IMR-90 (cell line): Measurements from ENCODE around the gene KCNMA1. TPM values are rescaled to one million over a fixed set of nuclear protein-coding genes. Genes with fewer than 3 reads are reported as not detected.
A peak's percentile ranks its signal among the peaks of the same experiment; 100 is the strongest.

ENCODE experiments used
- ATAC-seq: fragments of 200-7000 bp; cut with Tn5 transposase; 2 replicates; pipeline ENCODE4 v1.9.1; 2020; ENCODE audit warnings: low read depth, mild to moderate bottlenecking, moderate library complexity
- BruUV-seq: library from RNA; stranded (reverse); fragments of 400-500 nt; replicated peaks from 2 replicates; lab custom pipeline; 2021; lab: Mats Ljungman, UMichigan
- CTCF ChIA-PET: fragments of 300-600 bp; formaldehyde crosslinking; extraction: SDS; loops from one replicate; lab custom pipeline; 2021; ENCODE audit warnings: antibody characterized with exemption; lab: Yijun Ruan, JAX
- POLR2A ChIA-PET: fragments of 300-600 bp; sonication (Branson Sonifier 250); formaldehyde crosslinking; loops from one replicate; lab custom pipeline; 2022; ENCODE audit warnings: antibody characterized with exemption; ENCODE audit not compliant: unreplicated experiment; lab: Charles Lee
- DNase-seq: peaks from one replicate; pipeline ENCODE4 v3.0.0; 2013
- H2AFZ ChIP-seq: replicated peaks from 2 replicates; pipeline ENCODE3; 2013; ENCODE audit warnings: low read length, mild to moderate bottlenecking; ENCODE audit not compliant: poor library complexity
- H2AK5ac ChIP-seq: 2 replicates; pipeline ENCODE4 v1.6.1; 2013; ENCODE audit warnings: low read depth, low read length, inconsistent platforms
- H2AK9ac ChIP-seq: replicated peaks from 2 replicates; pipeline ENCODE3; 2013; ENCODE audit warnings: mild to moderate bottlenecking, low read depth, low read length, moderate library complexity; ENCODE audit not compliant: poor library complexity
- H2BK120ac ChIP-seq: 2 replicates; pipeline ENCODE4 v1.6.1; 2013; ENCODE audit warnings: low read depth, low read length, inconsistent platforms
- H2BK15ac ChIP-seq: 3 replicates; pipeline ENCODE4 v1.6.1; 2013; ENCODE audit warnings: low read depth, low read length, inconsistent platforms
- H2BK20ac ChIP-seq: 2 replicates; pipeline ENCODE4 v1.6.1; 2013; ENCODE audit warnings: low read depth, mild to moderate bottlenecking, inconsistent platforms, low read length, moderate library complexity
- H2BK5ac ChIP-seq: 2 replicates; pipeline ENCODE4 v1.6.1; 2013; ENCODE audit warnings: mild to moderate bottlenecking, low read depth, low read length, inconsistent platforms; ENCODE audit not compliant: poor library complexity, severe bottlenecking
- H3K14ac ChIP-seq: replicated peaks from 2 replicates; pipeline ENCODE4 v1.6.1; 2013; ENCODE audit warnings: low read depth, low read length, inconsistent platforms
- H3K18ac ChIP-seq: 2 replicates; pipeline ENCODE4 v1.6.1; 2013; ENCODE audit warnings: low read depth, low read length, control low read depth
- H3K23ac ChIP-seq: 2 replicates; pipeline ENCODE4 v1.6.1; 2013; ENCODE audit warnings: low read depth, low read length, inconsistent platforms
- H3K27ac ChIP-seq: 2 replicates; pipeline ENCODE4 v1.5.1; 2013; ENCODE audit warnings: mild to moderate bottlenecking, control low read depth, low read length; ENCODE audit not compliant: insufficient read depth
- H3K27me3 ChIP-seq: 2 replicates; pipeline ENCODE4 v1.6.1; 2013; ENCODE audit warnings: low read length; ENCODE audit not compliant: control insufficient read depth, insufficient read depth
- H3K36me3 ChIP-seq: 2 replicates; pipeline ENCODE4 v1.6.1; 2013; ENCODE audit warnings: low read length, mixed read lengths; ENCODE audit not compliant: control insufficient read depth, insufficient read depth
- H3K4ac ChIP-seq: 2 replicates; pipeline ENCODE4 v1.6.1; 2013; ENCODE audit warnings: low read depth, low read length, inconsistent platforms
- H3K4me1 ChIP-seq: 2 replicates; pipeline ENCODE4 v1.6.1; 2013; ENCODE audit warnings: low read length, mixed read lengths; ENCODE audit not compliant: control insufficient read depth, insufficient read depth
- H3K4me2 ChIP-seq: 2 replicates; pipeline ENCODE4 v1.6.1; 2013; ENCODE audit warnings: low read depth, mild to moderate bottlenecking, control low read depth, low read length, moderate library complexity
- H3K4me3 ChIP-seq: 2 replicates; pipeline ENCODE4 v1.5.1; 2013; ENCODE audit warnings: low read depth, mild to moderate bottlenecking, control low read depth, low read length, moderate library complexity; ENCODE audit not compliant: insufficient read depth
- H3K56ac ChIP-seq: 2 replicates; pipeline ENCODE4 v1.6.1; 2013; ENCODE audit warnings: low read length, inconsistent platforms; ENCODE audit not compliant: insufficient read depth; ENCODE audit errors: extremely low read depth
- H3K79me1 ChIP-seq, 2 experiments: 2 replicates each; pipeline ENCODE4 v1.6.1; 2013; ENCODE audit warnings: low read length in 2 of 2, inconsistent platforms in 1 of 2, low read depth in 1 of 2
- H3K9ac ChIP-seq: 2 replicates; pipeline ENCODE4 v1.6.1; 2013; ENCODE audit warnings: low read depth, low read length, control low read depth
- H3K9me1 ChIP-seq: 2 replicates; pipeline ENCODE4 v1.6.1; 2013; ENCODE audit warnings: low read length, inconsistent platforms; ENCODE audit not compliant: insufficient read depth
- H3K9me3 ChIP-seq: 2 replicates; pipeline ENCODE4 v1.6.1; 2013; ENCODE audit warnings: low read length; ENCODE audit not compliant: control insufficient read depth, insufficient read depth
- H4K20me1 ChIP-seq: 2 replicates; pipeline ENCODE4 v1.6.1; 2013; ENCODE audit warnings: low read length, inconsistent platforms; ENCODE audit not compliant: insufficient read depth
- H4K5ac ChIP-seq: 2 replicates; pipeline ENCODE4 v1.6.1; 2013; ENCODE audit warnings: mild to moderate bottlenecking, low read depth, low read length, control low read depth
- H4K8ac ChIP-seq, 2 experiments: 2 replicates each; pipeline ENCODE4 v1.6.1; 2013; ENCODE audit warnings: low read depth in 2 of 2, low read length in 2 of 2, control low read depth in 1 of 2, inconsistent platforms in 1 of 2
- H4K91ac ChIP-seq: 2 replicates; pipeline ENCODE4 v1.6.1; 2013; ENCODE audit warnings: low read depth, low read length, inconsistent platforms; ENCODE audit not compliant: insufficient read depth
- CEBPB ChIP-seq: IDR thresholded peaks from 2 replicates; pipeline ENCODE4 v1.6.1; 2012; ENCODE audit warnings: low read depth, low read length, improper control_type of control experiment
- CHD1 ChIP-seq: IDR thresholded peaks from 2 replicates; pipeline ENCODE4 v1.6.1; 2012; ENCODE audit warnings: low read depth, low read length, improper control_type of control experiment
- FOS ChIP-seq: fragments of 150-350 bp; IDR thresholded peaks from 2 replicates; pipeline ENCODE4 v1.6.1; 2016; ENCODE audit warnings: low read depth, low read length
- MAFK ChIP-seq: IDR thresholded peaks from 2 replicates; pipeline ENCODE4 v1.6.1; 2012; ENCODE audit warnings: low read depth, low read length, improper control_type of control experiment
- MAZ ChIP-seq: IDR thresholded peaks from 2 replicates; pipeline ENCODE4 v1.6.1; 2012; ENCODE audit warnings: low read depth, mild to moderate bottlenecking, low read length, improper control_type of control experiment, moderate library complexity, borderline replicate concordance
- POLR2A ChIP-seq: IDR thresholded peaks from 2 replicates; pipeline ENCODE4 v1.6.1; 2012; ENCODE audit warnings: mild to moderate bottlenecking, low read depth, low read length
- RAD21 ChIP-seq: IDR thresholded peaks from 2 replicates; pipeline ENCODE4 v1.6.1; 2012; ENCODE audit warnings: low read length, improper control_type of control experiment
- SMC3 ChIP-seq: fragments of 150-350 bp; IDR thresholded peaks from 2 replicates; pipeline ENCODE4 v1.6.1; 2016; ENCODE audit warnings: low read depth, mild to moderate bottlenecking, antibody characterized with exemption, low read length, moderate library complexity
- whole genome bisulfite sequencing, 2 experiments: methylation state at CpG; one replicate each; pipeline versions ENCODE4 v1.1.5 to v1.1.7; 2013; ENCODE audit warnings: missing lambda C conversion rate in 2 of 2; ENCODE audit not compliant: insufficient read length in 1 of 2; ENCODE audit errors: extremely low coverage in 2 of 2; 5-methylcytosine and 5-hydroxymethylcytosine counted together
- dilution Hi-C: fragments of 300-500 bp; cut with HindIII; formaldehyde crosslinking; loops from one replicate; pipeline ENCODE4 v1.14.3; 2018; ENCODE audit warnings: low sequenced_read_pairs; ENCODE audit not compliant: unreplicated experiment
- in situ Hi-C: fragments of 300-500 bp; cut with MboI; formaldehyde crosslinking; loops from 3 replicates; pipeline ENCODE4 v1.14.3; 2019; ENCODE audit warnings: low sequenced_read_pairs, inconsistent platforms, mixed read lengths
- intact Hi-C: fragments of 100-400 bp; cut with micrococcal nuclease; formaldehyde crosslinking; loops from 2 replicates; pipeline ENCODE4 v1.10.0; 2022
- polyA plus RNA-seq, 3 experiments: library from polyadenylated mRNA; depleted of rRNA; stranded (reverse); fragments of >200 nt; gene quantifications; 2 replicates each; pipeline ENCODE4 v1.2.3, GENCODE V29; 2012; ENCODE audit warnings: low replicate concordance in 1 of 3
- total RNA-seq: library from RNA; depleted of rRNA; stranded (reverse); fragments of >200 nt; gene quantifications from 2 replicates; pipeline ENCODE4 v1.2.3, GENCODE V29; 2012
- TF ChIP-seq, protein P1 (sequence below): conservative IDR thresholded peaks from 2 replicates; pipeline ENCODE4 v1.5.1; 2012; ENCODE audit warnings: mild to moderate bottlenecking, low read depth, low read length, improper control_type of control experiment

KCNMA1 gene
- total and polyA plus RNA-seq, 2 of the 4 experiments (the other 2 are of a cell fraction), result 25.6 to 29.6 TPM

DNA sequence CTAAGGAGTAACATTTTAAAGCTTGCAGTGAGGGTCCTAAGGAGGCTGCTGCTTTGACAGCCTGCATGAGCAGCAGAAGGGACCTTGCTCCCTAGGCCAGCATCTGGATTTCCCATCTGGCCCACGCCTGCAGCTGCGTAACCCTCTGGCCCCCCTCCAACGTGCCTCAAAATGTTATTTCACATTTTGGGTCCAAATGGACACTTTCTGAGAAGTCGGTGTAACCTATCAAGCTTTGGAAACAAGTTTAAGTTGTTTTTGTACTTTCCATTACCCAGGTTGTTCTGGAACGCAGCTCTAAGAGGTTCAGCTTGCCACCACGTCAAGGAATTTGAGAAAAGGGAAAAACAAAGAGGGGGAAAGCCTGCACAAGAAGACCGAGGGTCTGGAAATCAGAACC is 338.3 kb downstream of the KCNMA1 start:
- intact Hi-C loops (no loop called here), dilution Hi-C loops (no loop called here), in situ Hi-C loops (no loop called here)
- H2AK5ac ChIP-seq, result peak overlapping the region; percentile 36; the same call in 1 of the 2 replicates
- H3K4me1 ChIP-seq, result peaks cover 15% of the 10 kb centered on the region
- no peak overlapping the region for H4K8ac ChIP-seq
- H3K23ac ChIP-seq, result no peak overlapping the region
- H3K36me3 ChIP-seq, result no peaks in the 10 kb centered on the region
- ChIA-PET POLR2A (no interaction called here), CTCF (no interaction called here)
- no peak overlapping the region for H3K18ac ChIP-seq
- H2BK120ac ChIP-seq, result no peak overlapping the region
- no peak overlapping the region for H2AFZ ChIP-seq
- no peak overlapping the region for H3K9ac ChIP-seq
- no peak overlapping the region for H3K27ac ChIP-seq
- no peaks in the 10 kb centered on the region for H4K20me1 ChIP-seq
- H3K27me3 ChIP-seq, result no peaks in the 10 kb centered on the region
- peaks cover 9% of the 10 kb centered on the region for H3K9me1 ChIP-seq
- no peaks in the 10 kb centered on the region for H3K79me1 ChIP-seq
- H3K14ac ChIP-seq, result no peak overlapping the region
- no peak overlapping the region for H3K4me3 ChIP-seq
- no peak for ATAC-seq
- H2BK5ac ChIP-seq, result no peak overlapping the region
- H2BK15ac ChIP-seq, result peak overlapping the region; percentile 10; the same call in 1 of the 3 replicates
- no peak overlapping the region for H2AK9ac ChIP-seq
- 0 out of 2 replicates have a peak overlapping the region, but pooled peaks have one; percentile 18 for H4K91ac ChIP-seq
- no peak overlapping the region for H3K4me2 ChIP-seq
- no peak overlapping the region for H3K56ac ChIP-seq
- H2BK20ac ChIP-seq, result no peak overlapping the region
- TF ChIP-seq, protein P1, sequence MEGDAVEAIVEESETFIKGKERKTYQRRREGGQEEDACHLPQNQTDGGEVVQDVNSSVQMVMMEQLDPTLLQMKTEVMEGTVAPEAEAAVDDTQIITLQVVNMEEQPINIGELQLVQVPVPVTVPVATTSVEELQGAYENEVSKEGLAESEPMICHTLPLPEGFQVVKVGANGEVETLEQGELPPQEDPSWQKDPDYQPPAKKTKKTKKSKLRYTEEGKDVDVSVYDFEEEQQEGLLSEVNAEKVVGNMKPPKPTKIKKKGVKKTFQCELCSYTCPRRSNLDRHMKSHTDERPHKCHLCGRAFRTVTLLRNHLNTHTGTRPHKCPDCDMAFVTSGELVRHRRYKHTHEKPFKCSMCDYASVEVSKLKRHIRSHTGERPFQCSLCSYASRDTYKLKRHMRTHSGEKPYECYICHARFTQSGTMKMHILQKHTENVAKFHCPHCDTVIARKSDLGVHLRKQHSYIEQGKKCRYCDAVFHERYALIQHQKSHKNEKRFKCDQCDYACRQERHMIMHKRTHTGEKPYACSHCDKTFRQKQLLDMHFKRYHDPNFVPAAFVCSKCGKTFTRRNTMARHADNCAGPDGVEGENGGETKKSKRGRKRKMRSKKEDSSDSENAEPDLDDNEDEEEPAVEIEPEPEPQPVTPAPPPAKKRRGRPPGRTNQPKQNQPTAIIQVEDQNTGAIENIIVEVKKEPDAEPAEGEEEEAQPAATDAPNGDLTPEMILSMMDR, result no peak
- no peak for TF ChIP-seq SMC3
- no peak for TF ChIP-seq CHD1
- no peak for TF ChIP-seq CEBPB
- no peak for TF ChIP-seq MAFK
- no peak for TF ChIP-seq FOS
- no peak for TF ChIP-seq POLR2A
- no peak for TF ChIP-seq RAD21
- no peak for TF ChIP-seq MAZ
- H4K5ac ChIP-seq, result no peak overlapping the region
- H3K4ac ChIP-seq, result no peak overlapping the region
- WGBS, 2 experiments, result 88% methylated on average over 4 of the region's 7 CpGs; no CpG with 5 or more reads in 1 of the 2 experiments
- no peaks in the 10 kb centered on the region for H3K9me3 ChIP-seq
- DNase-seq, result no peak
- BruUV-seq, result no TSS peak
